Activated CD4-positive, alpha-beta memory T cell treated with anti-CD3 and anti-CD28 coated beads, Interleukin-2, amount 10 ng/mL, durations not matched to agents 7 days and 5 days (primary cell): ENCODE results near the gene CDH23. TPM values are rescaled to one million over a fixed set of nuclear protein-coding genes. Genes with fewer than 3 reads are reported as not detected.

Source experiments
- CTCF ChIA-PET: fragments of 350-600 bp; sonication (Branson Sonifier 250); formaldehyde crosslinking; loops from one replicate; lab custom pipeline; 2021; ENCODE audit warnings: antibody characterized with exemption, inconsistent platforms; lab: Charles Lee
- POLR2A ChIA-PET: fragments of 350-600 bp; sonication (Branson Sonifier 250); formaldehyde crosslinking; loops from one replicate; lab custom pipeline; 2021; ENCODE audit warnings: antibody characterized with exemption; lab: Charles Lee
- DNase-seq: peaks from one replicate; pipeline ENCODE4 v3.0.0-alpha.2; 2020
- H3K27ac Mint-ChIP-seq: one replicate; pipeline ENCODE4 v1.8.0; 2021; ENCODE audit warnings: mild to moderate bottlenecking, mixed read lengths
- H3K27me3 Mint-ChIP-seq: one replicate; pipeline ENCODE4 v1.8.0; 2021; ENCODE audit warnings: mixed read lengths
- H3K36me3 Mint-ChIP-seq: one replicate; pipeline ENCODE4 v1.8.0; 2021; ENCODE audit warnings: low read depth, mixed read lengths
- H3K4me1 Mint-ChIP-seq: one replicate; pipeline ENCODE4 v1.8.0; 2021; ENCODE audit warnings: mixed read lengths
- H3K4me3 Mint-ChIP-seq: one replicate; pipeline ENCODE4 v1.8.0; 2021; ENCODE audit warnings: mild to moderate bottlenecking, mixed read lengths
- H3K9me3 Mint-ChIP-seq: one replicate; pipeline ENCODE4 v1.8.0; 2021; ENCODE audit warnings: mixed read lengths
- total RNA-seq, 2 experiments: library from RNA; stranded (reverse); gene quantifications; one replicate each; pipeline ENCODE4 v1.2.3, GENCODE V29; 2021

Gene CDH23
- total RNA-seq, 2 experiments from 2014 or later: 1.3 TPM

GRCh38 chr10:71473671-71474599 is 77.2 kb downstream of the CDH23 start:
- Mint-ChIP-seq H3K27me3 (peaks cover 5% of the 10 kb centered on the region), H3K4me1 (no peaks in the 10 kb centered on the region), H3K36me3 (no peaks in the 10 kb centered on the region), H3K9me3 (no peaks in the 10 kb centered on the region), H3K4me3 (no peak overlapping the region), H3K27ac (no peak overlapping the region)
- ChIA-PET POLR2A (no interaction called here), CTCF (no interaction called here)
- no peak for DNase-seq

- Mint-ChIP-seq H3K27me3 (peaks cover 5% of the 10 kb centered on the region), H3K4me1 (no peaks in the 10 kb centered on the region), H3K36me3 (no peaks in the 10 kb centered on the region), H3K27ac (no peak overlapping the region), H3K4me3 (no peak overlapping the region), H3K9me3 (no peaks in the 10 kb centered on the region)
- ChIA-PET POLR2A (no interaction called here), CTCF (no interaction called here)
- no peak for DNase-seq
Measured at GRCh38 chr10:71474702-71475242, 78.1 kb downstream of the CDH23 start.

GRCh38 chr10:71475243-71475871 is 78.6 kb downstream of the CDH23 start:
- Mint-ChIP-seq H3K9me3 (no peaks in the 10 kb centered on the region), H3K4me3 (no peak overlapping the region), H3K4me1 (no peaks in the 10 kb centered on the region), H3K27ac (no peak overlapping the region), H3K36me3 (no peaks in the 10 kb centered on the region), H3K27me3 (peaks cover 5% of the 10 kb centered on the region)
- POLR2A ChIA-PET: no interaction called here
- CTCF ChIA-PET: no interaction called here
- DNase-seq: no peak

GRCh38 chr10:71476228-71477011 is 79.7 kb downstream of the CDH23 start:
- ChIA-PET POLR2A (no interaction called here), CTCF (no interaction called here)
- no peak for DNase-seq
- no peak overlapping the region for H3K4me3 Mint-ChIP-seq
- no peaks in the 10 kb centered on the region for H3K36me3 Mint-ChIP-seq
- H3K4me1 Mint-ChIP-seq: no peaks in the 10 kb centered on the region
- H3K27ac Mint-ChIP-seq: no peak overlapping the region
- no peaks in the 10 kb centered on the region for H3K9me3 Mint-ChIP-seq
- H3K27me3 Mint-ChIP-seq: peaks cover 5% of the 10 kb centered on the region

GRCh38 chr10:71478173-71478572 is 81.5 kb downstream of the CDH23 start:
- no peak overlapping the region for H3K27ac Mint-ChIP-seq
- H3K36me3 Mint-ChIP-seq: no peaks in the 10 kb centered on the region
- H3K9me3 Mint-ChIP-seq: no peaks in the 10 kb centered on the region
- ChIA-PET CTCF (interaction anchor here (1.2 kb wide), 1 partner anchor 10 kb away, joined by 3 read pairs; no protein-coding TSS in a partner anchor), POLR2A (no interaction called here)
- H3K4me1 Mint-ChIP-seq: no peaks in the 10 kb centered on the region
- peaks cover 5% of the 10 kb centered on the region for H3K27me3 Mint-ChIP-seq
- no peak for DNase-seq
- H3K4me3 Mint-ChIP-seq: no peak overlapping the region

GRCh38 chr10:71478813-71479365 is 82.2 kb downstream of the CDH23 start:
- CTCF ChIA-PET: no interaction called here
- Mint-ChIP-seq H3K4me3 (no peak overlapping the region), H3K4me1 (no peaks in the 10 kb centered on the region), H3K27ac (no peak overlapping the region), H3K36me3 (no peaks in the 10 kb centered on the region), H3K27me3 (peaks cover 5% of the 10 kb centered on the region), H3K9me3 (no peaks in the 10 kb centered on the region)
- DNase-seq: no peak
- POLR2A ChIA-PET: no interaction called here

GRCh38 chr10:71479831-71480230 is 83.1 kb downstream of the CDH23 start:
- CTCF ChIA-PET: no interaction called here
- Mint-ChIP-seq H3K27ac (no peak overlapping the region), H3K4me1 (no peaks in the 10 kb centered on the region), H3K9me3 (no peaks in the 10 kb centered on the region), H3K36me3 (no peaks in the 10 kb centered on the region), H3K4me3 (no peak overlapping the region), H3K27me3 (peaks cover 5% of the 10 kb centered on the region)
- no peak for DNase-seq
- POLR2A ChIA-PET: no interaction called here

GRCh38 chr10:71480662-71481061 is 83.9 kb downstream of the CDH23 start:
- Mint-ChIP-seq H3K4me3 (no peak overlapping the region), H3K36me3 (no peaks in the 10 kb centered on the region), H3K9me3 (no peaks in the 10 kb centered on the region), H3K4me1 (no peaks in the 10 kb centered on the region), H3K27ac (no peak overlapping the region), H3K27me3 (peaks cover 5% of the 10 kb centered on the region)
- no peak for DNase-seq
- ChIA-PET CTCF (no interaction called here), POLR2A (no interaction called here)

GRCh38 chr10:71481746-71482410 is 85.2 kb downstream of the CDH23 start:
- H3K27me3 Mint-ChIP-seq: peaks cover 5% of the 10 kb centered on the region
- POLR2A ChIA-PET: no interaction called here
- no peak overlapping the region for H3K27ac Mint-ChIP-seq
- H3K4me3 Mint-ChIP-seq: no peak overlapping the region
- CTCF ChIA-PET: no interaction called here
- no peaks in the 10 kb centered on the region for H3K4me1 Mint-ChIP-seq
- DNase-seq: no peak
- no peaks in the 10 kb centered on the region for H3K36me3 Mint-ChIP-seq
- no peaks in the 10 kb centered on the region for H3K9me3 Mint-ChIP-seq

- CTCF ChIA-PET: no interaction called here
- H3K4me1 Mint-ChIP-seq: no peaks in the 10 kb centered on the region
Measured at GRCh38 chr10:71482620-71483019, 85.9 kb downstream of the CDH23 start.

GRCh38 chr10:71483135-71483534 is 86.4 kb downstream of the CDH23 start:
- DNase-seq: no peak
- no peaks in the 10 kb centered on the region for H3K36me3 Mint-ChIP-seq
- H3K9me3 Mint-ChIP-seq: no peaks in the 10 kb centered on the region
- CTCF ChIA-PET: no interaction called here
- H3K4me1 Mint-ChIP-seq: no peaks in the 10 kb centered on the region
- POLR2A ChIA-PET: no interaction called here
- no peaks in the 10 kb centered on the region for H3K27me3 Mint-ChIP-seq
- H3K4me3 Mint-ChIP-seq: no peak overlapping the region
- H3K27ac Mint-ChIP-seq: no peak overlapping the region

More at GRCh38 chr10:71482620-71483019, 85.9 kb downstream of the CDH23 start:
- H3K27ac Mint-ChIP-seq: no peak overlapping the region
- H3K9me3 Mint-ChIP-seq: no peaks in the 10 kb centered on the region
- H3K27me3 Mint-ChIP-seq: peaks cover 2% of the 10 kb centered on the region
- DNase-seq: no peak
- POLR2A ChIA-PET: no interaction called here
- H3K36me3 Mint-ChIP-seq: no peaks in the 10 kb centered on the region
- no peak overlapping the region for H3K4me3 Mint-ChIP-seq
